ENCODE measurements around the gene CHST15.

DNA sequence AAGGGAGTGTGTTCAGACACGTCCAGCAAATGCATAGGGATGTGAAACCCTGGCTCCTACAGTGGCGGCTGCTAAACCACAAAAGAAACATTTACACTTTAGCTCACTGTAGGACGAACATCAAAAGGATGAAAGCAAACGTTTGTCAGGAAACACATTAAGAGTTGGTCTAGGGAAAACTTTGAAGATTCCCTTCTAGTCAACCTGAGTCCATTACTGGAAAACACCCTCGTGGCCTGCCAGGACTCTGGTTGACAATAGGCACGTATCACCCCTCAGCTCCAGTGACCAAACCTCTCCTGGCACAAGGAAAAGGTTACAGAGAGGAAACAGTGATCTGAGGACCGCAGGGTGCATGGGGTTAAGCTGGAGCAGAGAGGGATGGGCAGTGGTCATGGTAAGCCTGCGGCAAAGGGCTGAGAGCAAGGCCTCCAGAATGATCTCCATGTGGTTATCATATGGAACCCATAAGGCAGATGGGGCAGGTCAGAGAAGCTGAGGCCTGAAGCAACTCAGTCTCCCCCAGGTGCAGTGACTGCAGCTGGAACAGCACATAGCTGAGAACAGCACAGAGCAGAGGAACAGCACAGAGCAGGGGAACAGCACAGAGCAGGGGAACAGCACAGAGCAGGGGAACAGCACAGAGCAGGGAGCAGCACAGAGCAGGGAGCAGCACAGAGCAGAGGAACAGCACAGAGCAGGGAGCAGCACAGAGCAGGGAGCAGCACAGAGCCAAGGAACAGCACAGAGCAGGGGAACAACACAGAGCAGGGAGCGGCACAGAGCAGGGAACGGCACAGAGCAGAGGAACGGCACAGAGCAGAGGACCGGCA, 49.9 kb downstream of the CHST15 start:
- TF ChIP-seq, protein P1, sequence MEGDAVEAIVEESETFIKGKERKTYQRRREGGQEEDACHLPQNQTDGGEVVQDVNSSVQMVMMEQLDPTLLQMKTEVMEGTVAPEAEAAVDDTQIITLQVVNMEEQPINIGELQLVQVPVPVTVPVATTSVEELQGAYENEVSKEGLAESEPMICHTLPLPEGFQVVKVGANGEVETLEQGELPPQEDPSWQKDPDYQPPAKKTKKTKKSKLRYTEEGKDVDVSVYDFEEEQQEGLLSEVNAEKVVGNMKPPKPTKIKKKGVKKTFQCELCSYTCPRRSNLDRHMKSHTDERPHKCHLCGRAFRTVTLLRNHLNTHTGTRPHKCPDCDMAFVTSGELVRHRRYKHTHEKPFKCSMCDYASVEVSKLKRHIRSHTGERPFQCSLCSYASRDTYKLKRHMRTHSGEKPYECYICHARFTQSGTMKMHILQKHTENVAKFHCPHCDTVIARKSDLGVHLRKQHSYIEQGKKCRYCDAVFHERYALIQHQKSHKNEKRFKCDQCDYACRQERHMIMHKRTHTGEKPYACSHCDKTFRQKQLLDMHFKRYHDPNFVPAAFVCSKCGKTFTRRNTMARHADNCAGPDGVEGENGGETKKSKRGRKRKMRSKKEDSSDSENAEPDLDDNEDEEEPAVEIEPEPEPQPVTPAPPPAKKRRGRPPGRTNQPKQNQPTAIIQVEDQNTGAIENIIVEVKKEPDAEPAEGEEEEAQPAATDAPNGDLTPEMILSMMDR (conservative IDR thresholded peaks at IDR 0.05; ENCODE audit: low read depth, low read length), result no peak
- TF ChIP-seq EZH2 (IDR thresholded peaks at IDR 0.05; ENCODE audit: low read length, unreplicated experiment) (no peak), EZH2phosphoT487 (IDR thresholded peaks at IDR 0.05; ENCODE audit: borderline replicate concordance, low read length) (no peak)

Measured in PC-3 (cell line).